Activated CD4-positive, CD25-positive, alpha-beta regulatory T cell treated with anti-CD3 and anti-CD28 coated beads, Interleukin-2, amount 50 U/mL, for 24 hours (primary cell): Measurements from ENCODE around the gene FCRL2.

ENCODE experiments used
- ATAC-seq, 2 donors: fragments of 150-1000 bp; cut with Tn5 transposase; one replicate each; pipeline ENCODE4 v1.10.0; 2021; ENCODE audit warnings: mild to moderate bottlenecking in 1 of 2, moderate library complexity in 1 of 2

Gene FCRL2, protein sequence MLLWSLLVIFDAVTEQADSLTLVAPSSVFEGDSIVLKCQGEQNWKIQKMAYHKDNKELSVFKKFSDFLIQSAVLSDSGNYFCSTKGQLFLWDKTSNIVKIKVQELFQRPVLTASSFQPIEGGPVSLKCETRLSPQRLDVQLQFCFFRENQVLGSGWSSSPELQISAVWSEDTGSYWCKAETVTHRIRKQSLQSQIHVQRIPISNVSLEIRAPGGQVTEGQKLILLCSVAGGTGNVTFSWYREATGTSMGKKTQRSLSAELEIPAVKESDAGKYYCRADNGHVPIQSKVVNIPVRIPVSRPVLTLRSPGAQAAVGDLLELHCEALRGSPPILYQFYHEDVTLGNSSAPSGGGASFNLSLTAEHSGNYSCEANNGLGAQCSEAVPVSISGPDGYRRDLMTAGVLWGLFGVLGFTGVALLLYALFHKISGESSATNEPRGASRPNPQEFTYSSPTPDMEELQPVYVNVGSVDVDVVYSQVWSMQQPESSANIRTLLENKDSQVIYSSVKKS

DNA sequence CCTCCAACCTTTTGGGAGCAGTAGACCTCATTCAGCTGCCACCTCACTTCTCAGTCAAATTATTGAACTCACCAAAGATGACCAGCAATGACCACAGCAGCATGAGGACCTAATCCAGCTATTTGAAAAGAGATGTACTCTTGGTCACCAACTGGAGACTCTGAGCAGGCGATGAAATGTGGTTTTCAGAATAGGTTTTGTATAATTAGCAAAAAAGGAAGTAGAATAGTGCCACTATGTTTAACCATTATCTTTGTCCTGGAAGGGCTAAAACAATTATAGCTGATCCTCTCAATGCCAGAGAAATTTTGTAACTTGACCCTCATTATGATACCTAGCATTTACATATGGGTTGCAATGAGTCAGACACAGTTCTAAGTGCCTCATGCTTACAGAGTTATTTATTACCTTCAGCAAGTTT is at the start of gene FCRL2:
Gene FCRL2 (minus strand): TSS at position 162 of the 421 bp plus-strand sequence. CDS start 59 bp downstream, at position 103.
- ATAC-seq, result peak in 1 of 2 donors; percentile 28

DNA sequence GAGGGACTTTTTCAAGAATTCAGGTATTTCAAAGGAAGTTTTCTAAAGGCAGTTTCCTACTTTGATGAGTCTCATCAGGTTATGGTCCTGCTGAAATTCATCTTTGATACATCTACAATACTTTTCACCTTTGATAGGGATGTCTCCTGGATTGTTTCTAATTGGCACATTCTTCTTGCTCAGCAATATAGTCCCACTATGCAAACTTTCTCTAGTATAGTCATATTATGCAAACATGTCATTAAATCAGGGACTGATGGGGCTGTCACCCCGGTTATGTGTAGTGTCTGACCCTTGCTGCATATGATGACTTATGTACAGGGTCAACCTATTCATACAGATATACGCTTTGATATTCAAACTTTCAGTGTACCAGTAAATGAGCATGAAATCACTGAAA is 43.4 kb upstream of the FCRL2 start:
- no peak for ATAC-seq

DNA sequence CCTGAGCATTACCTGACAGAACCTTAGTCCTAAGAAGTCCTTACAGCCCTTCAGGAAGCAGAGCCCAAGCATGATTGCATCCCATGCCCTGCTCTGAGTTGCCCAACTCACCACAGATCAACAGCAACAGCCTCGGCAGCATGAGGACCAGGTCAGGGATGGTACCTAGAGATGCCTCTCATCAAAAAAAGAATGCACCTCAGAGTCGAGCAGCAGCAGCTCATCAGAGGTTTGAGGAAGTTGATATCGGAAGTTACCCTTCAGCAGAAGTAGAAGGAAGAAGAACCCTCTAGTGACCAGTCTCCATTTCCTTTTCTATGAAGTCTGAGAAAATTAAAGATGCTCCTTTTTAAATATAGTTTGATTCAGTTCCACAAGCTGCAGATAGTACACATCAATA is 43.0 kb upstream of the FCRL2 start, which contains the start of gene FCRL1:
Gene FCRL1 (minus strand): TSS at position 225 of the 400 bp plus-strand sequence. CDS start 83 bp downstream, at position 142.
- no peak for ATAC-seq

DNA sequence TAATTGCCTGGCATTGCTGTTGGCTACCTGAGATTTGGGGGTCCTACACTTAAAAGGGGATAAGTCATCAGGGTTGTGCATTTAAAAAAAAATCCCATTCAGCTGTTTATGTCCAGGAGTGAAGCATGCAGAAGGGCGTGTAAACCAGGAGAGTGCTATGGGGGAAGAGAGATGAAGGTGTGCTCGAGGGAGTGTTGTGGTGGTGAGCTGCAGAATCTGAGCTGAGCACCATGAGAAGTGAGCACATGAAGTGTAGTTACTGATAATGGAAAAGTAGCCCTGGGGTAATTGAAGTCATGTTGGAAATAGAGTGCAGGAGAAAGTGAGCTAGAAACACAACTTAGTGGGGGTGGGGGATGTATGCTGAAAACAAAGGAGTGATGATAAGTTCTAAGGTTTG is 42.3 kb upstream of the FCRL2 start:
- ATAC-seq, result no peak

DNA sequence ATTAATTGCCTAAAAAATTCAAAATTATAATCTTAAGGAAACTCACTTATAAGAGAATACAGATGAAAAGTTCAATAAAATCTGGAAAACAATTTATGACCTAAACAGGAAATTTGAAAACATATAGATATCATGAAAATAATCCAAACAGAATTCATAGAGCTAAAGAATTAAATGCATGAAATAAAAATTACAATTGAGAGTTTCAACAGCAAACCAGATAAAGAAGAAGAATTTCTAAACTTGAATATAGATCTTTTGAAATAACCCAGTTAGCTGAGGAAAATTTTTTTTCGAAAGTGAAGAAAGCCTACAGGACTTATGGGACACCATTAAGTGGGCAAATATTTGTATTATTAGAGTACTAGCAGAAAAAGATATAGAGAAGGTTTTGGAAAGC is 36.3 kb upstream of the FCRL2 start:
- ATAC-seq, result no peak

DNA sequence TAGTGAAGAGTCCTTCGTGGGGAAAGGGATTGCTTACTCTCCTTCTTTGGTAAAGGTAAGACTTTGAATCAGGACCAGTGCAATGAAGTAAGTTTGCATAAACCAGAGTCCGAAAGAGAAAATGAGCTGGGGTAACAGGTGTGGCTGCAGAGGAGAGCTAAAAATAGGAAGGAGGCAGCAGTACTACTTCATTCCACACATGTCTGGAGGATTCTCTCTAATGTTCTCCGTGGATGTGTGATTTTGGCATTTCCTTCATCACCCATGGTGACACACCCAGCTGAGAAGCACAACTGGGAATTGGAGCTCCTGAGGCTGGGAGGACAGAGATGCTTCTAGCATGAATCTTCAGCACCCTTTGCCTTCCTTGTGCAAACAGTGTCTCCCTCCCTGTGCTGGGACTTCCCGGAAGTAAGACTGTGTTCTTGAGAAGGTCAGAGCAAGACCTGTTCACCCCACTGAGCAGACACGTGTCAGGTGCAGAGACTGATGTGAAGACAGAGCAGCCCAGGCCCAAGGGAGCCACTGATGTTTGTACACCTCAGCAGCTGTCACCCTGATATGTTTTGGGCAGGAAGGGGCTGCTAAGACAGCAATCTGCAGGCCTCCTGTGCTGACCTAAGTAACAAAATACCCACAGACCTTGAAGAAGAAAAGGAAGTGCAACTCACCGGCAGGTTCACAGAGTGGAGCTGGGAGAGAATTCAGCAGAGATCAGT is 29.7 kb upstream of the FCRL2 start:
- peak; percentile 61 to 63 for ATAC-seq

DNA sequence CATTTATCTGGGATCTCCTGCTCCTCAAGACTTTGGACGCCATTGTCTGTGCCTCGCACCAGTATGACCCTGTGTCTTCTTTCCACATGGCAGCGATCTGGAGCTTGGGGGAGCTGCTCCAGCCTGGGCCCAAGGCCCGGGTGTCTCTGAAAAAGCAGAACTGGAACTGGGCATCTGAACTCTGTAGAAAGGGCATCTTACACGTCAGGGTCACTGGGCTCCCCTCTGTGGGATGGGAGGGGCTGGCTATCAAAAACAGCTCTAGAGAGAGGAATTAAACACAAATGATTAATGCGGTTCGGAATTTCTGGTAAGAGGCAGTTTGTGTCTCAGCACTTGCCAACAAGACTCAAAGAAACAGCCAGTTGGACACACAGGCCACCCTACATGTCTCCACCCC is 26.9 kb upstream of the FCRL2 start:
- ATAC-seq, result no peak

DNA sequence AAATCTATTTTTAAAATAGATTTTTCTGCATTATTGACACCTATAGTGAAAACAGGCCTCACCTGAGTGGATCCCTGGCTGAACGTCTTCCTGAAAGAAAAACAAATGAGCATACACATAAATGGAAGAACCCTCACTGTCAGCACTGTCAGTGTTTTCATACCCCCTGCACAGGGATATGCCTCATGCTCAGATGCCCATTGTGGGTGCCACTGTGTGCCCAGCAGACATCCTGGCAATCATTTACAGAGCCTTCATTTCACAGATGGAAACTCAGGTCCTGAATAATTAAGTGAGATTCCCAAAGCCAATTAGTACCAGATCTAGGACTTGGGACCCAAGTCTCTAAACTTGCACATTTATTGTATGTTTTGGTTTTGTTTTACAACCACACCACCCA is 23.1 kb upstream of the FCRL2 start:
- ATAC-seq, result no peak

DNA sequence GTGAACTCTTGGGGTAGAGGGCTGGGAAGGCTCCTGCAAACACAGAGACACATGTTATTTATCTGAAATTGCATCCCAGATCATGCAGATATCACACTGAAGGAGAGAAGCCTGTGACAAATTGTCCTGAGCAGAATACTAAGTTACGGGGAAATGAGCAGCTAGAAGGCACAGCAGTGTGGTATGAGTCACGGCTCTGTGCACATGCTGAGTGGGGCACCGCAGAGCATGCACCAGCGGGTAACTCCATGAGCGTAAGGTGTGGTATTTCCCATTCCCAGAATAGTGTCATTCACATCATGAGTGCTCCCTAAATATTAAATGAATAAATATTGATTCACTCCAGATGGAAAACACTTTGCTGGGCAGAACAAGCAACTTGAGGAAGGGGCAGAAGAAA is 21.3 kb upstream of the FCRL2 start:
- no peak for ATAC-seq

DNA sequence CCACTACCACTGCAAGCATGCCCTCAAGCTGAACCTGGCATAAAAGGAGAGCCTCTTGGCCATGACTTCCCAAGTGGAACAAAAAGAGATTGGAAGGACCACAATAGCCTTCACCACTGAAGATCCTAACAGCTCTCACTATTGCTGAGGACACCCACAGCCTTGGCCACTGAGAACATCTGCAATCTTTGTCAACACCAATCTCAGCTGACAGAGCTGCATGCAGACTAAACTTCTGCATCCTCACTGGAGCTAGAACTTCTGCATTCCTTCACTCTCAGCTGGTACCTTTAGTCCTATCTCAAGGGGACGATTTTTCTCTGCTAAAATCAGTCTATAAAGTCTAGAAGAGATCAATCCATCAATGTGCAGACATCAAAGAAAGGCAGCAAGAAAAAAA is 8.3 kb upstream of the FCRL2 start:
- ATAC-seq, result no peak

DNA sequence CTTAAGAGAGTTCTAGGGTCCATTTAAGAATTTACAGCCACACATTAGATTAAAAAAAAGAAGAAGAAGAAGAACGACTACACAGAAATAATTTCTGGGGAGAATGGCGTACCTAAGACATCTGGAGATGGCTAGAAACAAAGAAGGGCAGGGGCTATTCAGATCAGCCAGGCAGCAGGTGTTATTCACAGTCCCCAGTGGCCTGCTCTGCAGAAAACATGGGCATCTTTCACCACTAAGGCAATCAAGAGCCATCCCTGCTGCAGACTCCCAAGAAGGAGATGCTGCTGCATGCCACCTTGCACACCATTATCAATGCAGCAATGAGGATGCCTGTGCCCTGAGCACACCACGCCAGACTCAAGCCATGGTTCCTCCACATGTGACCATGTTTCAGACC is 7.9 kb upstream of the FCRL2 start:
- no peak for ATAC-seq

DNA sequence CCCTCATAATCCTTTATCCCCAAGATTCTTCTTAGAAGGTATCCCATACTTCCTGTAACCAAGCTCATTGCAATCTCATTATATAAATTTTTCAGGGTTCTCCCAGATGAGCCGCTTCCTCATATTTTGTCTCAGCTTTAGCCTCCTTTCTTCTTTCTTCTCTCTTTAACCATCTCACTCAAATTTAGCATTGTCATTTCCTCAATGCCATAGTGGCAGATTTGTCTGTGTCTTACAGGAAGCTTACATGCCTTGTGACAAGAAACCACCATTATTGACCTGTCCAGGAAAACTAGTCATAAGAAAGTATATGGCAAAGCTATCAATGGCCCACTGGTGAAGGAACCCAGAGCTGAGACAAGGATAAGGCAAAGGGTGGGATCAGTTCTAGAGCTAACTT is 6.0 kb upstream of the FCRL2 start:
- ATAC-seq, result no peak

DNA sequence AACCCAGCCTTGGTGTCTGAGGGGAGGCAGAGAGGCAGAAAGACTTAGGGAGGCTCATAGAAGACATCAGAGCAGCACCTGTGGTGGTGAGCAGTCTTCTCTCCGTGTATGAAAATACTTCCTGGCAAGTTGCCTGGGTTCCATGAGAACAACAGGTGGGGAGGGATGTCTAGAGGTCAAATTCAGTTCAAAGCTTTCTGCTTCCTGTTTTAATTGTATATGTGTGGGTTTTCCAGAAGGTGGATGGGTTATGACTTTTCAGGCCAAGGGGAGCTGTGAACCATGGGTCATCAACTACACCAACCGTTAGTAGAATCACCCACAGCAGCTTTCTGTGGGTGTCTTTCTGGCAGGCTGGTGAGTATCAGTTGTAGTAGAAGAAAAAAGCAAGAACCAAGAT is 4.1 kb upstream of the FCRL2 start:
- peak; percentile 48 to 61 for ATAC-seq

DNA sequence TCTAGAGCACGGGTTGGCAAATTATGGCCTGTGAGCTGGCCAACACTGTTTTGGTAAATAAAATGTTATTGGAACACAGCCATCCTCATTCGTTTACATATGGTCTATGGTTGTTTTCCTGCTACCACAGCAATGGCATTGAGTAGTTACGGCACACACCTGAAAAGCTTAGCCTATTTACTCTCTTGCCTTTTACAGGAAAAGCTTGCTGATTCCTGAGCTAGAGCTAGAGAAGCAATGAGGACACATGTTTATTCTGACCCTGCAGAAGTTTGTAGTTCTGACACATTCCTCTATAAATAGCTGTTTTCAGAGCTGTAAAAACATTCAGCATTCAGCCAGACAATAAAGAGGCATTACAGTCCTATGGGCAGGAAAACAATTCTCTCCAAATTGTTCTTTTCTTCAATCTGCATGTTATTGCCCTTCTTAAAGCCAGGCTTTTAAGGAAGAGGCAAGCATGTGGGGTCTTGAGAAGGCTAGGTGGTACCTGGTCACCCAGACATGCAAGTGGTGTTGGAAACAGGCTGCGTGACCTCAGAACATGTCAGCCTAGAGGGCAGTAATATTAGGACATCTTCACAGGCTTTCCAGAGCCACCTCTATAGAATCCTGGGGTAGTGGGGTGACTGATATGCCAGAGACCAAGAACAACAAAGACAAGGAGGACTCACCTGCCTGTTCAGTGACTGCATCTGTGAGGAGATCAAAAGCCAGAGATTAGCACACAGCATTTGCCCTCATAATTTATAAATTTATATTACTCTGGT is 1.6 kb downstream of the FCRL2 start:
- no peak for ATAC-seq

DNA sequence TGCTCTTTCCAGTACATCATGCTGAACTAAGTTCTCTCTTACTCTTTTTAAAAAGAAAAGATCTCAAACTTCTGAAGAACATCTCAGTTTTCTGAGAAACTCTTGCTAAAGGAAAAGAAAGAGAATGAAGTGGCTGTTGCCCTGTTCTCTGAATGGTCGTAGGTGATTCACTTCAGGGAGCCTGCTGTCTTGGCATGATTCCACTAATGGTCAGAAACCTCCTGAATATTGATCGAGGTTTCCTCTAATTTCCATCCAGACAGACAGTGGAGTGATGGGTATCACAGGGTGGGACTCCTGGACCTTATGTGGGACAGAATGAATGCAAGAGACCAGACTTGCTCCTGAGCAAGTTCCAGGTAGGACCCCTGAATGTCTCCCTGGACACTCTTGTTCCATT is 2.5 kb downstream of the FCRL2 start:
- no peak for ATAC-seq

DNA sequence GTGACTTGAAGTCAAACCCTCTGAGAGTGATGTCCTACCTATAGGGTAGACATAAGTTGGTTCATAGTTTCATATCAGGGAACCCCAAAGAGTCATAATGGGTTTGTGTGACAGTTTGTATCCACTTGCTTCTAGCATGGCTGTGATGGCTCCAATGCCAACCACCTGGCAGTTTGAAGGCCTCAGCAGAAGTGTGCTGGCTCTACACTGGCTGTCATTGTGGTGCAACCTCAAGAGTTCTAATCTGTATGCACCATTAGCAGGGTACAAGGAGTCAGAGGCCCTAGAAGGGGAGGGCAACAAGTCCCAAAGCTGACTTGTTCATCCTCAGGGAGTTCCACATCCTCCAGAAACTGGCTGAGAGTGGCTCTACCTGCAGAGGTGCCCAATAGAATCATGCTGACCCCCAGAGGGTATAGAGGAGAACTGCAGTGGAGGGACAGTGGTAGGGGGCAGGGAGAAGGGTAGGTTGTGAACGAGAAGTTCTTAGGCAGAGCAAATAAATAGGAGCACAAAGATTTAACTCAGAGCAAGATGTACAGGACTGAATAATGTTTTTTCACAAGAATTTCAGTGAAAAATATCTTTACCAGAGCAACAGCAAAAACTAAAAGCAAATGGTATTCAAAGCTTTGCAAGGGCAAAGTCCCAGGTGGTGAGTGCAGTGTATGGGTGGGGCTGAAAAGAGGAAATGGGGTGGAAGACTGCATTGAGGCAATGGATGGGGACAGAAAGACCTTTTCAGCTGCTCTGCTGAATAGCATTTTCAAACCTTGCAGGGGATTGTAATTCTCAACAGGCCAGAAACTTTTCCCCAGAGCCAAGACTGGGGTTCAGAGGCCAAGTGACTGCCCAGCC is 3.2 kb downstream of the FCRL2 start:
- ATAC-seq, result peak; percentile 70 to 73

DNA sequence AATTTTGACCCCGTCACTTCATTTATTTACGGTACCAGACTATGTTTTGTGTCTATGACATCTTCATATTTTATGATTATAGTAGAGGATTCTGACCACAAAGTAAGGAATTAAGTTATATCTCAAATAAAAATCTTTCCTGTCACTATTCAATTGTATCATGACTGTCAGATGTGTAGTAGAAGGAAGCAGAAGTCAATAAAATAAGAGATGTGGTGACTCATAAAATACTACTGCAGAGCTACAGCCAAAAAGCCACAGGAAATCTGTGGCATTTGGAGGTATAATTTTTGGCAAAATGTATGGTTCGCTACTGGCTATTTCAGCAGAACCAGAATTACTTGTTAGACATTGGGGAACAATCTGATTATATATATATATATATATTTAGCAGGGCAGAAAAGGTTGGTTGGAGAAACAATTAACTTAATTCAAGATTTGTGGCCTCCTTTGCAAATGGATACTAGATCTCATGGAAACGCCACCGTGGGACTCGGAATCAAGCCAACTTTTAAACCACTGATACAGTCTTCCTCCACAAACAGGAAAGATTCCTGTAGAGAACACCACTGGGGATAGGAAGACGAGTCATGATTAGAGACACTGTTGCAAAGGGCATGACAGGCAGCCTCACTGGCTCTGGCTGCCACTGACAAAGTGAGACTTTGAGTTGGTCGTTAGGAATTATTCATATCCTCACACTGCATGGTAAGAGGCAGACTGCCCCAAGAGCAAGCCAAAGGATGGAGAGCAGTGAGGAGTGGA is 5.1 kb downstream of the FCRL2 start:
- no peak for ATAC-seq

DNA sequence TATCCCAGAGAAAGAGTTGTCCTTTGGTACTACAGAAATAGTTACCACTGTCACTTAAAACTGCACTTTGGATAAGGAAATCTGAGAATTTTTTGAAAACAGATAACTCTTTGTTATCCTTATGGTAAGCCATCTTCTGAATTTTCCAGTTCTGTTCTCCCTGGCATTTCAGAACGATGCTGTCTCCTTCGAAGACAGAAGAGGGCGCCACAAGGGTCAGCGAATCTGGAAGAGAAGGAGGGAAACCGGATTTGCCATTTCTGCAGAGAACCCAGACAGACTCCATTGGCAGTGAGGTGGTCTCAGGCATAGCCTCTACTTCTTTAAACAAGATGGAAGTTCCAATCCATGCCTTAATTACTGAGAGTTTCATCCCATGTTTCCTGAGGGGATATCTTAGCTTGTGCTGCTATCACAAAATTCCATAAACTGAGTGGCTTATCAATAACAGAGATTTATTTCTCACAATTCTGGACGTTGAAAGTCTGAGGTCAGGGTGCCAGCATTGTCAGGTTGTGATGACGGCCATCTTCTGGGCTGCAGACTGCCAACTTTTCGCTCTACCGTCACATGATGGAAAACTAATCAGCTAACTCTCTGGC is 6.4 kb downstream of the FCRL2 start:
- no peak for ATAC-seq

DNA sequence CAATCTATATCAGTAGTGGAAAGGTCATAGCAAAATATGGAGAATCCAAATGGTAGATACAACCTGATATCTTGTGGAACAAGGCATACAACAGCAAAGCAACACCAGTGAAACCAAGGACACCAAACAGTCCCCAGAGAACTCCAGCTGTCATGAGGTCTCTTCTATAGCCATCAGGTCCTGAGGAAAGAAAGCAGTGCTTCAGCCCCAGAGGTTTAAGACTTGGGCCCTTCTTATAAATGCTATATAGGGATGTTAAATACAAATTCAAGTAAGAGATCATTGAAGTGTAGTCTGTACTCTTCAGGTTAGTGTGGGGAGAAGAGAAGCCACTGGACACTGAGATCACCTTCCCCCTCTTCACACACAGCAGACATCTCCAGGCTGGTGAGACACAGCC is 10.1 kb downstream of the FCRL2 start:
- ATAC-seq, result no peak

DNA sequence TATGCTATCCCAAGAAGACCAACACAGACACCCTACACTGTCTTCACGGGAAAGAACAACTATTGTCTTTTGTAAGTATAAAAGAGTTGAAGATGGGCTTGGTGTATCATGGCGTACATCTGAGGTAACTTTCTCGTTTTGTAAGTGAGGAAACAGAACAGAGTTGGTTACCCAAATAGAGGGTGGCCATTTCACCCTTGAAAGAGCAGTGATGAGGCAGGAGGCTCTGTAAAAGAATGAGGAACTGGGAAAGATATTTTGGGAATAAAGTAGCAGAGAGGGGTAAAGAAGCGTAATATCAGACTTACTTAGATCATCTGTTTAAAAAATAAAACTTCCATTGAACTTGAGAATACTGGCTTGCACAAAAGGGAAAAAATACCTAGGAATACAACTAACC is 18.9 kb downstream of the FCRL2 start:
- ATAC-seq, result no peak

DNA sequence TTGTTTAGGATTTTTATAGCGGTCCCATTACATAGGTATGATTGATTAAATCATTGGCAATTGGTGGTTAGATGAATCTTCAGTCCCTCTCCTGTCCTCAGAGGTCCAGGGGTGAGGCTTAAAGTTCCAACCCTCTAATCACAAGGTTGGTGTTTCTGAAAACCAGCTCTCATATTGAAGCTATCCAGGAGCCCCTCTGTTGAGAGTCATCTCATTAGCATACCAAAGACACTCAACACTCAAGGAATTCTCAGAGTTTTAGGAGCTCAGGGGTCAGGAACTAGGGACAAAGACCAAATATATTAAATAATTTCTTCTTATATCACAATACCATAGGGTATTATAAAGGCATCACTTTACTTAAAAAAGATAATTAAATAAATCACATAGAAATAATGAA is 23.3 kb downstream of the FCRL2 start:
- ATAC-seq, result no peak
